GM18517 (cell line): ENCODE measurements around the gene ARHGEF37.

Experiments
- ATAC-seq: cut with Tn5 transposase; IDR thresholded peaks from one replicate; pipeline ENCODE4 v1.9.1; 2021; ENCODE audit warnings: mild to moderate bottlenecking, moderate library complexity; ENCODE audit not compliant: unreplicated experiment

The ARHGEF37 gene

DNA sequence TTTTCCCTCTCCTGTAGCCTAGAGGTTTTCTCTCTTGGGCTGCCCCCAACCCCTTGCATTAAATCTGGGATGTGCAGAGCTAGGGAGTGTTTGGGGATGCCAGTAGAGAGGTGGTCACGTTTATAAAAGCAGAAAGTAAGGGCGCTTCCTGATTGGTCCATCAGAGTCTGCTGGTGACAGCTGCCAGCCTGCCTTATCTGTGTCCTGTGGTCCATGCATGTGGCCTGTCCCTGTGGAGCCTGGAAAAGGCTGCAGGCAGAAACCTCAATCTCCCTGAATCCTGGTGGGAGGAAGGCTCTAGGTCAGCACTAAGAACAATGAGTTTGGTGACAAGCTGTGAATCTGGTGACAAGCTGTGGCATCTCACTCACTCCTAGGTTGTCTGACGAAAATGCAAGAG lies 42.2 kb downstream of the ARHGEF37 start:
- ATAC-seq = no peak

DNA sequence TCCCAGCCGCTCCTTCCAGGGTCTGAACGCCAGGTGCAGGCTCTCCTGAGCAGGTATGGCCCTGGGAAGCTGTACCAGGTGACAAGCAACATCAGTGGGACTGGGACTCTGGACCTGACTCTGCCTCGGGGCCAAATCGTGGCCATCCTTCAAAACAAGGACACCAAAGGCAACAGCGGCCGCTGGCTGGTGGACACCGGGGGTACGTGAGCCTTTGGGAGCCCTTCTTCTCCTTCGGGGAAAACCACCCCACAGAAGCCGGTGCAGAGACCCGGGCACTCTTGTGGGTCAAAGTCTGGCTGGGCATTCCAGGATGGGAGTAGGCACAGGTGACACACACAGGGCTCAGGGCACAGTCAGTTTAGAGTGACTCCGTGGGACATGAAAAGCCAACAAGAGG lies 45.8 kb downstream of the ARHGEF37 start:
- ATAC-seq = no peak

DNA sequence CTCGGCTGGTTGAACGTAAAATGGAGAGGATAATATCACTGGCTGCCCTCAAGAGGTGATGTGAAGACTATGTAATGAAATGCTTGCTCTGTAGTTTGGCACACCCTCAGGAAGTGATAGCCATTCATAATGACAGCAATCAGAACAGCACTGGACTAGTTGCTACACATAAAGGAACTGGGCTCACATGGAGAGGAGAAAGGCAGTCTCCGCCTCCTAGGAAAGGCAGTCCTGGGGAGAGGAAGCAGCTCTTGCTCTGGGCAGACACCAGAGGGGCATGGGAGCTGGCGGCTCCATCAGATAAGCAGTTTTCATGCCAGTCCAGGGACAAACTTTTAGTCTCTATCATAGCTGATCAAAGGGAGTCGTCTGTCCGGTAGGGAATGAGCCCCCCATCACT lies 46.9 kb downstream of the ARHGEF37 start:
- ATAC-seq = no peak

DNA sequence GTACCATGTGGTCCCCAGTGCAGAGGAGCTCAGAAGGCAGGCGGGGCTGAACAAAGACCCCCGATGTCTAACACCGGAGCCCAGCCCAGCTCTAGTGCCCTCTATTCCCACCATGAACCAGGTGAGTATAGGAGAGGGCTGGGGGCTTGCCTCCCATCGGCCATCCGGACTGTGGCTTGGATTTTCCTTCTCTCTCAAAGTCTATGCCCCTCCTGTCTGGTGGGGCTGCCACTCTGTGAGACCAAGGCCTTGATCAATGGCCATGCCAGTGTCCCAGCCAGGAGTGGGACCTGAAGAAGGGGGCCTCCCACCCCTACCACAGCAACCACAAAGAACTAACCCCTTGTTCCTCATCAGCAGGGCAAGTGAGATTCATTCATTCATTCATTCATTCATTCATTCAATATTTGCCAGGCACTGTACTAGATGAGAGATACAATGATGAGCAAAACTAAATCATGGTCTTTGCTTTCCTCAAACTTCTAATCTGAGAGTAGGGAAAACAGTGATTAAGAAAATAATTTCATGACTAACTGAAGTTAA lies 47.6 kb downstream of the ARHGEF37 start:
- ATAC-seq = no peak

DNA sequence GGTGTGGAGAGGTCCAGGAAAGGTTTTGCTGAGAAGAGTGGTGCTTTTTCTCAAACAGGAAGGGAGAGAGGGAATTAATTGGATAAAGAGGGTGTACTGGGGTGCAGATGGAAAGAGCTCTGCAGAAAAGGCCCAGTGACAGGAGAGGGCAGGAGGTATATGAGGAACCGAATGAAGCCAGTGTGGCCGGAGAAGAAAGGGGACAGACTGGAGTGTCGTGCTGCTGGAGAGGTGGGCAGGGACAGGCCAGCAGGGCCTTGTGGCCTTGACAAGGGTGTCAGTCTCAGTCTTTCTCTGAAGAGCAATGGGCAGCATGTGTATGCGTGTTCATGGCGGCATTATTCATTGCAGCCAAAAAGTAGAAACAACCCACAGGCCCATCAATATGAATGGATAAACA lies 48.1 kb downstream of the ARHGEF37 start:
- ATAC-seq = no peak

DNA sequence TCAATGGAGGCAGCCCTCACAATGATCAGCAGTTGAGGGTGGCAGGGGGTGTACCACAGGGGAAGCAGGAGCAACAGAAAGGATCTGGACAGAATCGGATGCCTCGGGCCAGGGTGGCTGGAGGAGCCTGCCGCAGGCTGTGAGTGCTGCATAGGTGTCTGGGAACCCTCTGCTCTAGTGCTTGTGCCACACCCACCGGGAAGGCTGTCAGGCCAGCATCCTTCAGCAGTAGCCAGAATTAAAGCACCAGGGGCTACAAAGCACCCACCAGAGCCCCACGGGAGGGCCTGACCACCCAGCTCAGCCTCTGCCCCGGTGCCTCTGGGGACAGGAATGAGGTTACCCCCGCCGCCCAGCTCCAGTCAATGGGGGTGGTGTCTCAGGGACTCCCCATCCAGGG lies 49.0 kb downstream of the ARHGEF37 start:
- no peak for ATAC-seq

DNA sequence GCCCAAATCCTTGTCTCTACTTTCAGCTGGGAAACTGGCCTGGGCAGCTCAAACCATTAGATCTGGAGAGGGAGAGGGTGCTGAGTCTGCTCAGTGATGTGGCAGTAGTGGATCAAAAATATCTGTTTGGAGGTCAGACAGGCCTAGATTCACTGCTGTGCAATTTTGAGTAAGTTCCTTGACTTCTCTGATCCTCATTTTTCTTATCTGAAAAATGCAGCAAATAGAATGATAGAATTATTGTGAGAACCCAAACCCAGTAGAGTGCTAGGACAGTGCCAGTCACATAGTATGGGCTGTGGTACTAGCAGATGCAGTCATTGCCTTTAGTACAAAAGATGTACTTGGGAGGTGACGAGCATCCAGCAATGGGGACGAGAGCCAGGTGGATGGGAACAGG lies 50.2 kb downstream of the ARHGEF37 start:
- no peak for ATAC-seq

DNA sequence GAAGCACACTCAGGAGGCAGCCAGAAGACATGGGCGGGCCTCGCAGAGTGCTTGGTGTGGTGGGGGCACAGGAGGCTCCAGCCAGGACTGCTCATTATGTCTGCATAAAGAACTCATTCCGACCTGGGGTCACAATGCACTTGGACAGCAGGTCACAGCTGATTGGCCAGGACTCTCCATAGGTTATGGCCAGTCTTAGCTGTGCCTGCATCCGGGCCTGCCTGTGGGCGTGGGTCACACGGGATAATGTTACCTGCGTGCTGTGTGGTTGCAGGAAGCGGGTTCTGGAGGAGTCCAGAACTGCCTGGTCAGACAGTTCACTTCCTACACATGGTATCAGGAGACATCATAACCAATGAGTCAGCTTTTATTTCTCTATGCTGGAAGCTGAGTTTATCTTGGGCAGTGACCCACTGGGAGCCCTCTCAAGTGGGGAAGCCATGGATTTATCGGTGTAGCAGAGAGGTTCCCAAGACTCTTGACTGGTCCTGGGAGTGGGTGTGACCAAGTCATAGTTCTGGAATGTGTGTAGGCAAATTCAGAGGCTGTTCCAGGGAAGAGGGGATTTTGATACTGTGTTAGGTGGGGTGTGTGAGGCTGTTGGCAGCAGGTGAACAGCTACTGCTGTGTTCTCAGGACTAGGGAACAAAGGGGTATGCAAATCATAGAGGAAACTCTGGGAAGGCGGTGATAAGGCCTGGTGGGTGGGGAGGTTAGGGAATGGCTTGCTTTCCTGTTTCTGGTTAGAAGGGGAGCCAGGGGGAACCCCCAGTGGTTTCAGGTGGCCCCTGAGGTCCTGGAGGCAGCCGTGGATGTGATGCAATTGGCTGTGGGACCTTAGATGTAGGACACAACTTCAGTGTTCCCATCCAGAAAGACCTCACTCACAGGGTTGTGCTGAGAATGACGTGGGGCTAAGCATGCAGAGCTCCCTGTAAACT lies 51.3 kb downstream of the ARHGEF37 start:
- no peak for ATAC-seq

DNA sequence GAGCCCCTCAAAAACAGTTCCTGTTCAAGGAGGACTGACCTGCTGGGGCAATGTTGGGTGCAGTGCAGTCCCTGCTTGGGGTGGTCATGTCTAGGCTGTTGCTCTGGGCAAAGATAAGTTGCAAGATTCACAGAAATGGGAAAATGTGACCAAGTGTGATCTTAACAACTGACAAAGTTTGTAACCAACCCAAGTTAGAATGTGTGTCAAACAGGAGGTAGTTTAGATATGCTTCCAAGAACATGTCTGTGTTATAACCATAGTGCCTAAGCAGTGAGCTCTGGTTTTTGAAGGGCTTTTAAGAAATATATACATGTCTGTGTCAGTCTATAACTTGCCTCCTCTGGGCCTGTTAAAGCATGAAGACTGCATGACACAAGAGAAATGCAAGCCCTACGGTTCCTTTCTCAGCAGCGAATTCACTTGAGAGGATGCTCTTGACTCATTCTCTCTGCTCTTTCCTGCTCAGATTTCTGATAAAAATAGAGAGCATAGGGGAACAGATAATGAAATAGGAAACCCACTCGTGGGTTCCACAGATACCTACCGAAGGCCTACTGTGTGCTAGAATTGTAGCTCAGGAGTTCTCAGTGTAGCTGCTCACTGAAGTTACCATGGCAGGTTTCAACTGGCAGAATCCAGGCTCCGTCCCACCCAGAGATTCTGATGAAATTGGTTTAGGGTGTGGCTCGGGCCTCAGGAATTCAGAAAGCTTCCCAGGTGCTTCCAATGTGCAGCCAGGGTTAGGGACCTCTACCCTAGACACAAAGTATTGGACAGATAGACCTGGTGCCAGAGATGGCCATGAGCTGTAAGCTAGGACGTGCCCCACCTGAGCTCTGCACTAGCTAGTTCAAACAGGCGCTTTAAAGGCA lies 52.4 kb downstream of the ARHGEF37 start:
- ATAC-seq = no peak

DNA sequence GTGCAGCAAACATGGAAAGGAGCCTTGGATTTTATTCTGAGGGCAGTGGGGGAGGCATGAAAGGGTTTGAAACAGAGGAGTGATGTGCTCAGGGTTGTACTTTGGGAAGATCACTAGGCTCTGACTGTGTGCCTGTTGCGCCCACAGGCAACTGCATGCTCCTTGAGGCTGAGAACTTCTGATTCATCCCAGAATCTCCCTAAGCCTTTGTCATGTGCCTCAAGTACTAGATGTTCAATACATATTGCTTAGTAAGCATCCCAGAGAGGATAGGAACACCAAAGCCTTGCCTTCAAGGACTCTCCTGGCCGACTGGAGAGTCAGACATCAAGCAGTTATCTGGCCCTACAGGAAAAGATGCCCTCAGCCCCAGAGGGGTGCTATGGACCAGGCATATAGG lies 54.1 kb downstream of the ARHGEF37 start:
- no peak for ATAC-seq

DNA sequence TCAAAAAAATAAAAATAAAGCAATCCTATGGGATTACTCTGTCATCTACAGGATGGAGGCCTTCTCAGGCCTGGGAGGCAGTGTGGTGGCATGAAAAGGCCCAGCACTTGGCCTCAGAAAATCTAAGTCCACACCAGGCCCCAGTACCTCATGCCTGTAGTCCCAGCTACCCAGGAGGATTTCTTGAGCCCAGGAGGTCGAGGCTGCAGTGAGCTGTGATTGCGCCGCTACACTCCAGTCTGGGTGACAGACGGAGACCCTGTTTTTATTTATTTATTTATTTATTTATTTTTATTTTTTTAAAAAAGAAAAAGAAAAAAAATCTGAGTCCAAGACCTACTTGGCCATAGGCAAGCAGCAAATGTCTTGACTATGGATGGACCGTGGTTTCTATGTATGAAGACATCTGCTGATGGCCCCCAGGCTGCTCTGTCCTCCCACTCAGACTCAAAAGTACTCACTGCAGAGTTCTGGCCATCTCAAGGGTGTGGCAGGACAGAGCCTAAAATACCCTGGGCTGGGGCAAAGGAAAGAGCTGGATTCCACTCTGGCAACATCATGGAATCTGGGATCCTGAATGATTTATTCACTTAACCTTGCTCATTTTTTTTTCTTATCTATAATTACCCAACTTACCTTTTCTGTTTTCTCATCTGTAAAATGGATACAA lies 55.0 kb downstream of the ARHGEF37 start:
- no peak for ATAC-seq

DNA sequence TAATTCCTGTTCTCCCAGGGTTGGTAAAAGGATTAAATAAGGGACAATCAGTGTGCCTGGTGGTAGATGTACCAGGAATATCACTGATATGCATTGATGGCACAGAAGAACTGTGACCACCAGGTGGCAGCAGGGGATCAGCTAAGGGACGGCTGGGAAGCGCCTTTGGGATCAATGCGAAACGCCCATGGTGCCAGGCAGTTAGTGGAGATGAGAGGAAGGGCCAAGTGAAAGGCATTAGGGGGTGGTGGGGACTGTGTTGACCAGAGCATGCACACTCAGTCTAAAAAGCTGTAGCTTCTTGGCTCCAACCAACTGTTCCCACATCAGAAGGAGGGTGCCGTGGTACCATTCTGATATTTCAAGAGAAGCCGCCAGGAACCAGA lies 55.6 kb downstream of the ARHGEF37 start:
- ATAC-seq = no peak

DNA sequence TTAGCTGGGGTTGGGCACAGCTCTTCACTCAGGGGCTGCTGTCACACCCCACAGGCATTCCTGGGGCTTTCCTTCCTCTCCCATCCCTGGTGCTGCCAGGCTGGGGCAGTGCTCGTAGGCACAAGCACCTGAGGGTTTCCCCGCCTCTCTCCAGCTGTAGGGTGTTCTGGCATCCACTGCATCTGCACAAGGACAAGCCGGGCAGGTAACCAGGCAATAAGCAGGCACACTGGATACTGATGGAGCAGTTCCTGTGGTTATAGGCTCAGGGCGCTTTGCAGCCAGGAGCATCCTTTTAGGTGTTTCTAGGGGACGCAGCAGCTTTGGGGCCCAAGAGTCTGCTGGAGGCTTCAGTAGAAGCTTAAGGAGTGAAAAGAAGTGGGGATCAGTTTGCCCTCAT lies 56.8 kb downstream of the ARHGEF37 start:
- no peak for ATAC-seq

DNA sequence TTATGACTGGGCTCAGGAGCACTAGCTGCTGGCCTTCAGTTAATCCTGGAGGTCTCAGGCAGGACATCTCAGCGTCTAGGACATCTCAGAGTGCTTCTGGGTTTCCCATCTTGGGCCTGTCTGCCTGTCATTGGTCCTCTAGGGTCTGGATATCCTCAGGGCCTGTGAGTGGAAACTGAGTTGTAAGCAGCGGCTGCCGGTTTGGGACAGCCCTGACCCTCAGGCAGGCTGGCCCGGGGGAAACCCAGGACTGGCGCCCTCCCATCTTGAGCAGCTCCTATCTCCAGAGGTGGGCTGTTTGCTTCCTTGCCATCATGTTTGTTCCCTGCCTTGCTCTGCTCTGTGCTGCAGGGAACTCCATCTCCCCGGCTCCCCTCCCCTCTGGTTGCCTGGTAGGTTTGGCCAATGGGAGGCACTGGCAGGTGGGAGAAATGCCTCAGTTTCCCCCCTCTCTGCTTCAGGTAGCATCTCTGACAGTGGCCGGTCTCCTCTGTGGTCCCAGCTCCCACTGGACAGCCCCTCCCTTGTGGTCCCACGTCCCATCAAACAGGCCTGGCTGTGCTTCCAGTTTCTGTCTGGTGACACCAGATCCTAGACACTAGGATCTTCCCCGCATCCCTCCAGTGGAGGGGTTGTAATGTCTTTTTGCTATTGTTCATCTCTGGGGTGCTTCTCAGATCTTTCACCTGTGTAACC lies 57.4 kb downstream of the ARHGEF37 start:
- ATAC-seq = no peak

DNA sequence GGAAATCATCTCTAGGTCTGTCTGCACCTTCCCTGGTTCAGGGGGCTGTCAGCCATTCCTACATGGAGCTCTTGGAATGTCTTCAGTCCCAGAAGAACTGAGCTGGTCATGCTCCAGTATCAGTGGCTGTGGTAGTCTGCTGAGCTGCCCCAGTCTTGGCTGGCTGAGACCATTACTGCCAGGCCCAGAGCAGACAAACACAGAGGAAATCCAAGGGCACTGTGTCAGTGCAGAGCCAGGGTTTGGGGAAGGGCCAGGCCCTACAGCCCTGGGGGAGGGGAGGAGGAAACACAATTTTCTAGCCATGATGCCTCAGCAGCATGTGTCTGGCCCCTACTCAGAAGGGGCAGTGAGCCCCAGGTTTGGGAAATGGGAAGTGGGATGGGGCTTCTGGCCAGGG lies 58.4 kb downstream of the ARHGEF37 start:
- ATAC-seq = no peak

DNA sequence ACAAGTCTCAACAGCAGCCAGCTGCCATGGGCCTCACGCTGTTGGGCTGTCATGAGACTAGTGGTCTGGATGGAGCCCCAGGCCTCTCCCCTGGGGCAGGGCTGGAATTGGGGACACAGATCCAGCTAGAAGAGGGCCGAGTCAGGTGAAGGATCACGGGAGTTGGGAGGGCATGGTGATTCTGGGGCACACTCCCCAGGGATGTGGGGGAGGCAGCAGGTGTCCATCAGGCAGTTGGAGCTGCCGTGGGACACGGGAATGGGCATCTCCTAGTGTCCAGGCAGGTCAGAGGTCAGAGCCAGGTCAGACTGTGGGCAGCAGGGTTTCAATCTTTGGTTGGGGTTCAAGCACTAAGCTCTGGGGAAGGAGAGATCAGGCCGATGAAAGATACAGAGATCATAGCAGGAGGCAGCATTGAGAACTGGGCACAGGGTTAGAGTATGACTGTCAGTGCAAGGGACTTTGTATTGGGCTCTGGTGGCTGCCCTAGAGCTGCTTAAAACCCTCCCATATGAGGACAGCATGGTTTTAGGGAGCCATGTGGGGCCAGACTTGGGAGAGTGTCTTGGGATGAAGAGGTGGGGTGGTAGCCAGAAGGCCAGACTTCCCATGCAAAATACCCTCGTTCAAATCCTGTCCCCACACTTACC lies 59.2 kb downstream of the ARHGEF37 start:
- no peak for ATAC-seq

DNA sequence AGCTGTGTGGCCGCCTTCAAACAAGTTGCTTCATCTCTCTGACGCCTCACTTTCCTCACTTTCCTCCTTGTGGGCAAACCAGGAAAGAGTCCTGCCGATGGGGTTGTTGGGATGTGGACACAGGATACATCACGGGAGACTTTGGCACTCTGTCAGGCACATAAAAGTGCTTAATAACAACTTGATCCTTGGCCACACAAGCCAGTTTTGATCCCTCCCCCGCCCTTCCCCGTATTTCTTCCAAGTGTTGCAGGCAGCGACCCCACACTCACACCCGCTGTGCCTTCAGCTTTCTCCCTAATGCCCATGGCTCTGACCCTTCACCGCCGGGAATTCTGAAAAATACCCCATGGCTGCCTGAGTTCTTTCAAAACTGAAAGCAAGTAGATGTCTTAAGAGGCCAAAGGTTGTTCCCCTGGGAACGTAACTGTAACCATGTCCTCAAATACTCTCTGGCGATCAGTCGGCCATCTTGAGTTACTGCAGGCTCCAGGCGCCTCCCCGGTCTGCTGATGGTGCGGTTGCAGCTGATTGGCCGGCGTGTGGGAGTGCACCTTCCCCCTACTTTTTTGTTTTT lies 59.8 kb downstream of the ARHGEF37 start:
- no peak for ATAC-seq

DNA sequence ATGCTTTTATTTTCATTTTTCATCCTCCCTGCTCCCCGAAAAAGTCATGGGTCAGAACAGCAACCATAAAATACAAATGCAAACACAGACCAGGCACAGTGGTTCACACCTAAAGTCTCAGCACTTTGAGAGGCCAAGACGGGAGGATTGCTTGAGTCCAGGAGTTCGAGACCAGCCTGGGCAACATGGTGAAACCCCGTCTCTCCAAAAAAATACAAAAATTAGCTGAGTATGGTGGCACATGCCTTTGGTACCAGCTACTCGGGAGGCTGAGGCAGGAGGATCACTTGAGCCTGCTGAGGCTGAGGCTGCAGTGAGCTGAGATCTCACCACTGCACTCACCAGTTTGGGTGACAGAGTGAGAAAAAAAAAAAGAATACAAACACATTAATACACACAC lies 60.3 kb downstream of the ARHGEF37 start:
- ATAC-seq = no peak

DNA sequence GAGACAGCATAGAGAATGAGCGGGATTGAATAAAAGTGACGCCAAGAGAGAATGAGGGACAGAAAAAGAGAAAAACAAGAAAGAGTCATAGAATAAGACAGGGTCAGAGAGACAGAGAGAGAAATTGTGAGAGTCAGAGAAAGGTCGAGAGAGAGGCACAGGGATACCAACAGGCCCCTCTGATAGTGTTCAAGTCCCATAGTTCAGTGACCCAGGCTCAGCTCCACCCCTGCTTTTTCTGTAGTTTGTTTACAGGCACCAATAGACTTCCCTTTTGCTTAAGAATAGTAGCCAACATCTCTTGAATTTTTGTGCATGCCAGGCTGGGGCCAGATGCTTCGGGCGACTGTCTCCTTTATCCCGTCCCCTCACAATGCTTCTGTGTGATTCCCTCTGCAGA lies 62.5 kb downstream of the ARHGEF37 start:
- no peak for ATAC-seq

DNA sequence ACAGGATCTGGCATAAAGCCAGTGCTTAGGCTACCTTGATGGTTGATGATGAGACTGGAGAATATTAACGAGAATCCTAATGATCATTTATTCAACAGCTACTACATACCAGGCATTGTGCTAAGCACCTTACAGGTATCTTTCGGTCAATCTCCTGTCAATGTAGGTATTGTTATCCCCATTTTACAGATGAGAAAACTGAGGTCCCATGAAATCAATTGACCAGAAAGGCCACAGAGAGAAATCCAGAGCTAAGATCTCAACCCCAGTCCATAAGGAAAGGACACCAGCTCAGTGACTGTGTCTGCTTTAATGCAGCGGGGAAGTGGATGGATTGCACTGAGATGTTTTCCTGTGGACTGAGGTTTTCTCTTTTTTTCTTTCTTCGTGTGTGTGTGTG lies 63.3 kb downstream of the ARHGEF37 start:
- ATAC-seq = no peak
